ENCODE measurements around the gene PSMG3. TPM values are rescaled to one million over a fixed set of nuclear protein-coding genes. Genes with fewer than 3 reads are reported as not detected.

The PSMG3 gene
- total RNA-seq, 2 donors from 2014 or later, result 50.0 to 51.6 TPM

GRCh38 chr7:1569016-1569415 lies 816 bp downstream of the PSMG3 start:
- no peak for DNase-seq (ENCODE audit: low spot score)
- WGBS, result 80% methylated on average over 13 of the region's 13 CpGs
- Histone ChIP-seq H3K4me1 (replicated peaks) (peaks cover 10% of the 10 kb centered on the region), H3K36me3 (no peaks in the 10 kb centered on the region), H3K9me3 (no peaks in the 10 kb centered on the region), H3K4me3 (peak overlapping the region; percentile 92 to 96), H3K27ac (no peak overlapping the region), H3K27me3 (replicated peaks; ENCODE audit: insufficient read depth) (no peaks in the 10 kb centered on the region)
- TF ChIP-seq POLR2A (IDR thresholded peaks at IDR 0.05), result no peak
- no peak for TF ChIP-seq CTCF (IDR thresholded peaks at IDR 0.05)
- TF ChIP-seq POLR2AphosphoS5 (IDR thresholded peaks at IDR 0.05), result no peak
- intact Hi-C loops (cut with DNase I), result no loop called here

GRCh38 chr7:1567896-1568510 lies 1.8 kb downstream of the PSMG3 start:
- Histone ChIP-seq H3K4me3 (no peak overlapping the region), H3K27me3 (replicated peaks; ENCODE audit: insufficient read depth) (no peaks in the 10 kb centered on the region), H3K27ac (no peak overlapping the region), H3K4me1 (replicated peaks) (peaks cover 10% of the 10 kb centered on the region), H3K9me3 (no peaks in the 10 kb centered on the region), H3K36me3 (no peaks in the 10 kb centered on the region)
- DNase-seq (ENCODE audit: low spot score), result no peak
- WGBS, result 78% methylated on average over 17 of the region's 17 CpGs
- intact Hi-C loops (cut with DNase I), result no loop called here
- no peak for TF ChIP-seq POLR2A (IDR thresholded peaks at IDR 0.05)
- no peak for TF ChIP-seq POLR2AphosphoS5 (IDR thresholded peaks at IDR 0.05)
- no peak for TF ChIP-seq CTCF (IDR thresholded peaks at IDR 0.05)

- H3K9me3 ChIP-seq, result no peaks in the 10 kb centered on the region
- TF ChIP-seq CTCF (IDR thresholded peaks at IDR 0.05), result no peak
- TF ChIP-seq POLR2A (IDR thresholded peaks at IDR 0.05), result no peak
- TF ChIP-seq POLR2AphosphoS5 (IDR thresholded peaks at IDR 0.05), result no peak
- intact Hi-C loops (cut with DNase I), result no loop called here
- H3K27me3 ChIP-seq (replicated peaks; ENCODE audit: insufficient read depth), result no peaks in the 10 kb centered on the region
- DNase-seq (ENCODE audit: low spot score), result no peak
- 74% methylated on average over 25 of the region's 26 CpGs for WGBS
- H3K27ac ChIP-seq, result no peak overlapping the region
- H3K36me3 ChIP-seq, result no peaks in the 10 kb centered on the region
- no peak overlapping the region for H3K4me3 ChIP-seq
- H3K4me1 ChIP-seq (replicated peaks), result peaks cover 10% of the 10 kb centered on the region
Observed at GRCh38 chr7:1567049-1567771, 2.6 kb downstream of the PSMG3 start.

GRCh38 chr7:1566687-1567048 lies 3.2 kb downstream of the PSMG3 start:
- H3K4me3 ChIP-seq, result no peak overlapping the region
- no peak for TF ChIP-seq POLR2AphosphoS5 (IDR thresholded peaks at IDR 0.05)
- TF ChIP-seq POLR2A (IDR thresholded peaks at IDR 0.05), result no peak
- no peak for TF ChIP-seq CTCF (IDR thresholded peaks at IDR 0.05)
- H3K4me1 ChIP-seq (replicated peaks), result peaks cover 10% of the 10 kb centered on the region
- H3K36me3 ChIP-seq, result no peaks in the 10 kb centered on the region
- WGBS, result 83% methylated on average over 13 of the region's 13 CpGs
- H3K9me3 ChIP-seq, result no peaks in the 10 kb centered on the region
- DNase-seq (ENCODE audit: low spot score), result no peak
- intact Hi-C loops (cut with DNase I), result no loop called here
- no peak overlapping the region for H3K27ac ChIP-seq
- no peaks in the 10 kb centered on the region for H3K27me3 ChIP-seq (replicated peaks; ENCODE audit: insufficient read depth)

- Histone ChIP-seq H3K27me3 (replicated peaks; ENCODE audit: insufficient read depth) (no peaks in the 10 kb centered on the region), H3K4me3 (no peak overlapping the region), H3K36me3 (no peaks in the 10 kb centered on the region), H3K4me1 (replicated peaks) (peaks cover 24% of the 10 kb centered on the region), H3K9me3 (no peaks in the 10 kb centered on the region), H3K27ac (no peak overlapping the region)
- no peak for DNase-seq (ENCODE audit: low spot score)
- 66% methylated on average over 23 of the region's 23 CpGs for WGBS
- no peak for TF ChIP-seq POLR2AphosphoS5 (IDR thresholded peaks at IDR 0.05)
- TF ChIP-seq POLR2A (IDR thresholded peaks at IDR 0.05), result no peak
- TF ChIP-seq CTCF (IDR thresholded peaks at IDR 0.05), result no peak
- intact Hi-C loops (cut with DNase I), result no loop called here
Observed at GRCh38 chr7:1564603-1565022, 5.2 kb downstream of the PSMG3 start.

All from prostate gland (tissue), 2 donors.